Fibroblast of pulmonary artery (primary cell): ENCODE data around the gene BSND.

Experiments used
- DNase-seq: peaks from one replicate; pipeline ENCODE4 v3.0.0-alpha.2; 2010; ENCODE audit warnings: low read depth
- H3K4me3 ChIP-seq: replicated peaks from 2 replicates; pipeline ENCODE4 v1.5.1; 2011; ENCODE audit warnings: low read depth, mild to moderate bottlenecking, control low read depth, low read length, moderate library complexity
- TF ChIP-seq, protein P1 (sequence below): IDR thresholded peaks from 2 replicates; pipeline ENCODE4 v1.5.1; 2011; ENCODE audit warnings: mild to moderate bottlenecking, control low read depth, low read length, inconsistent platforms; ENCODE audit errors: missing control alignments

Gene BSND

DNA sequence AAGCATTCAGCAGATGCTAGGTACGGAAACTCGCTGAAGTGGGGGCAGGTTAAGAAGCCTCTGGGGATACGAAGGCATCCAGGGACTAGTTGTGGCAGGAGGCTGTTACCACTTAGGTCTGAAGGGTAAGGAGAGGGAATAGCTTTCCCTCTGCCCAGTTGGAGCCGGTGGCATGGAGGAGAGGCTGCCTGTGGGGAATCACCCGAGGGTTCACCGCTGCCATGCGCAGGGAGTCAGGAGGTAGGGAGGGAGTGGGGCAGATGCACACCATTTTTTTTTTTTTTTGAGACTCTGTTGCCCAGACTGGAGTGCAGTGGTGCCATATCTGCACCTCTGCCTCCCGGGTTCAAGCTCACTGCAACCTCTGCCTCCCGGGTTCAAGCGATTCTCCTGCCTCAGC lies 46.7 kb downstream of the BSND start:
- TF ChIP-seq, protein P1, sequence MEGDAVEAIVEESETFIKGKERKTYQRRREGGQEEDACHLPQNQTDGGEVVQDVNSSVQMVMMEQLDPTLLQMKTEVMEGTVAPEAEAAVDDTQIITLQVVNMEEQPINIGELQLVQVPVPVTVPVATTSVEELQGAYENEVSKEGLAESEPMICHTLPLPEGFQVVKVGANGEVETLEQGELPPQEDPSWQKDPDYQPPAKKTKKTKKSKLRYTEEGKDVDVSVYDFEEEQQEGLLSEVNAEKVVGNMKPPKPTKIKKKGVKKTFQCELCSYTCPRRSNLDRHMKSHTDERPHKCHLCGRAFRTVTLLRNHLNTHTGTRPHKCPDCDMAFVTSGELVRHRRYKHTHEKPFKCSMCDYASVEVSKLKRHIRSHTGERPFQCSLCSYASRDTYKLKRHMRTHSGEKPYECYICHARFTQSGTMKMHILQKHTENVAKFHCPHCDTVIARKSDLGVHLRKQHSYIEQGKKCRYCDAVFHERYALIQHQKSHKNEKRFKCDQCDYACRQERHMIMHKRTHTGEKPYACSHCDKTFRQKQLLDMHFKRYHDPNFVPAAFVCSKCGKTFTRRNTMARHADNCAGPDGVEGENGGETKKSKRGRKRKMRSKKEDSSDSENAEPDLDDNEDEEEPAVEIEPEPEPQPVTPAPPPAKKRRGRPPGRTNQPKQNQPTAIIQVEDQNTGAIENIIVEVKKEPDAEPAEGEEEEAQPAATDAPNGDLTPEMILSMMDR: no peak
- DNase-seq: no peak
- no peak overlapping the region for H3K4me3 ChIP-seq

DNA sequence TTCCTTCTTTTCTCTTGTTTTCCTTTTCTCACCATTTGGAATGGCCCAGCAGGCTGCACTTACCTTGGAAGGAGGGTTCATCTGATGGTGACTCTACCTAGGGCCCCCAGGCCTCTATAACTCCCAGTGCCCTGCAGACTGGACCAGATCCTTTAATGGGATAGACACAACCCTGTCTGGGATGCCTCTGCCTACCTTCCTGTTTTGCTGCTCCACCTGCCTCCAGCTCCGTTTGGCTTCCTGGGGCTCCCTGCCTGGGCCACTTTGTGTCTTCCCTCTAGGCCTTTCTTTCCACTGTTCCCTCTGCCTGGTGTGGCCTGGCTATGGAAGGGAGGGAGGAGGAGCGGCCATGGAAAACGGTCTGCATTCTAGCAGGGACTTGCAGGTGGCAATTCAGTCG lies 48.1 kb downstream of the BSND start:
- TF ChIP-seq, protein P1: no peak
- no peak for DNase-seq
- no peak overlapping the region for H3K4me3 ChIP-seq

DNA sequence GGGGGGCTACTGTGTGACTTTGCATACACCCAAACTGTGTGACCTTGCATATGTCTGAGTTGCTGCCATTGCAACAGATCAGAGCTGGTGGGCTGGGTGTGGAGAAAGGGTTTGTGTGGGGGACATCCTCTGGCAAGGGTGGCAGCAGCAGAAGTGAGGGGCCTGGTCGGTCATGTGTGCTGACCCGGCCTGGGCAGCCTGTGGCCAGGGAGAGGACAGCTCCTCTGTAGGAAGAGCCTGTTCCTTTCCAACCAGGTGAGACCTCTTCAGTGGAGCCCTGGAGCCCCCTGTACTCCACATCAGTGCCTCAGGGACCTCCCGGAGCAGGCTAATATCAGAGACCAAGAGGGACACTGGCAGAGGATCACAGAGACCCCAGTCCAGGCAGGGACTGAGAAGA lies 48.9 kb downstream of the BSND start:
- TF ChIP-seq, protein P1: no peak
- DNase-seq: no peak
- no peak overlapping the region for H3K4me3 ChIP-seq

DNA sequence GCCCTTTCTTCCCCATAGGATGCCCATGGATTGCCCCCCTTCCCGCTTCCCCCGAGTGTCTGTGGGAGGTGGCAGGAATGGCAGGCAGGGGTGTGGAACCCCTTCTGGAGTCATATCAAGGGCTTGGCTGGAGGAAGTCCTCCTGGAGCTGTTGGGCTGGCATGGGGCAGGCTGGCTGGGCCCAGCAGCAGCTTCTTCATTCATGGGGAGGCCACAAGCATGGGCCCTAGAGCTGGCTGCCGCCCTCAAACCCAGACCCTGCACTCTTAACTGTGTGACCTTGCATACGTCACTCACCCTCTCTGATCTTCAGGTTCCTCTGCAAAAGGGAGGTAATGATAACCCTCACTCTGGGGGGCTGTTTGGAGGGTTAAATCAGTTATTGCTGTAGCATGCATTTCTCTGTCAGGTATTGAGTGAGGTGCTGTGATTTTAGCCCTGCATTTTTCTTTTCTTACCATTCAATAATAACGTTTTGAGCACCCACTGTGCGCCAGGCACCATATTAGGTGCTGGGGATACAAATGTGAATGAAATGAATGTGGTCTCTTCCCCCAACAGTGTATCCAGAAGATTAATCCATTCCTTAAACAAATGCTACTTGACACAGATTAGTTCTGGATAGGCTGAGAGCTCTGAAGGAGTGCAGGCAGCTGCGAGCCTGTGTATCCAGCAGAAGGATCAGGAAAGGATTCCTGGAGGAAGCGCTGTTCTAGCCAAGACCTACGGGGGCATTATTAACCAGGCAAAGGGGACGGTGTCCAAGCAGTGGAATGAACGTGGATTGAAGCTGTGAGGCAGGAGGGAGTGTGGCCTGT lies 49.9 kb downstream of the BSND start:
- TF ChIP-seq, protein P1: no peak
- no peak for DNase-seq
- H3K4me3 ChIP-seq: no peak overlapping the region

DNA sequence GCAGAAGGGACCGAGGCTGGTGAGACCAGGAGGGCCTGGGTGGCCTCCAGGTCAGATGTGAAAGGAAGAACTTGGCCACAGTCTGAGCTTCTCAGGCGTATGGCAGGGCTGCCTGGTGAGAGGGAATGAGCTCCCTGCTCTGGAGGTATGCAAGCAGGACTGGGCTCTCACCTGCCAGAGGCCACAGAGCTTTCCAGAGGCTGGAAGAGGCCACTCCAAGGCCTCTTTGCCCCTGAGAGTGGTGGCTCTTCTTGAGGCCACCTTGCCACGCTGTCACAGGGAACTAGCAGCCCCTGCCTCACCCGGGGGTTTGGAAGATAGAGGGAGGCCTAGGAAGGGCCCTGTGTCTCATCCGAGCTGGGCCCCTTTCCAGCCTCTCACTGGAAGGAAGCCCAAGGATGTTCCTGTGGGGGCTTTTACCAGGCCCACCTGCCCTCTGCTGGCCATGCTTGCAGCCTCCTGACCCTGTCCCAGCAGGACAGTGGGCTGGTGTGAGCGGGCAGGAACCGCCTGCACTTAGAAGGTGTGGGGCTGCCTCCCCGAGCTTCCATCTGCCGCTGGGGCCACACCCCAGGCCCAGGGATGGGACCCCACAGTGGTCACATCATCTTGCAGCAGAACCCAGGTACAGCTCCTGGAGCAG lies 50.7 kb downstream of the BSND start:
- no peak overlapping the region for H3K4me3 ChIP-seq
- TF ChIP-seq, protein P1: no peak
- no peak for DNase-seq

DNA sequence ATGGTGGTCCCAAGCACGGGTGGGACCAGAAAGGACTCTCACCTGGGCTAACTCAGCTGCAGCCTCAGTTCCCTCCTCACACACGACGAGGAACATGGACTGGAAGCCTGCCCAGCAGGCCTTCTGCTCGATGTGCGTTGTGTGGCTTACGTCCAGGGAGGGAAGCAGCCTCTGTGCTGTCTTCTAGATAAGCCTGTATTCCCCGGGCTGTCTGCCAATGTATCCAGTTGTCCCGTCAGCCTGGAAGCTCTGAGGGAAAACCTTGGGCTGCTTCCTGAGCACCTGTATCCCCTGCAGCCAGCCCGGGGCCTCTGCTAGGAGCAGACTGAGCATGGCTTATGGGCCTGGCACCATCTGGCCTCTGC lies 51.2 kb downstream of the BSND start:
- no peak overlapping the region for H3K4me3 ChIP-seq
- DNase-seq: peak; percentile 78
- TF ChIP-seq, protein P1: no peak
